SKM-1 (cell line): ENCODE results near the gene ANKRD63.

Experiments used
- DNase-seq: peaks from one replicate; lab custom pipeline; 2025; ENCODE audit not compliant: unreplicated experiment; lab: John Stamatoyannopoulos, UW

Gene ANKRD63

GRCh38 chr15:40295877-40296560 is 13.2 kb upstream of the ANKRD63 start:
- DNase-seq: no peak

GRCh38 chr15:40295297-40295696 is 12.4 kb upstream of the ANKRD63 start:
- DNase-seq: no peak

- DNase-seq: no peak
Observed at GRCh38 chr15:40293905-40294895, 11.3 kb upstream of the ANKRD63 start.

GRCh38 chr15:40293006-40293405 is 10.1 kb upstream of the ANKRD63 start:
- no peak for DNase-seq

GRCh38 chr15:40292246-40292645 is 9.4 kb upstream of the ANKRD63 start:
- no peak for DNase-seq

GRCh38 chr15:40290918-40291574 is 8.2 kb upstream of the ANKRD63 start:
- DNase-seq: no peak

GRCh38 chr15:40290545-40290917 is 7.7 kb upstream of the ANKRD63 start:
- no peak for DNase-seq

GRCh38 chr15:40289140-40289775 is 6.4 kb upstream of the ANKRD63 start:
- DNase-seq: no peak

GRCh38 chr15:40287968-40288367 is 5.1 kb upstream of the ANKRD63 start:
- DNase-seq: no peak

GRCh38 chr15:40287505-40287904 is 4.6 kb upstream of the ANKRD63 start:
- DNase-seq: no peak

- no peak for DNase-seq
Observed at GRCh38 chr15:40286794-40287193, 3.9 kb upstream of the ANKRD63 start.

GRCh38 chr15:40286061-40286532 is 3.2 kb upstream of the ANKRD63 start:
- DNase-seq: no peak

GRCh38 chr15:40285554-40286011 is 2.7 kb upstream of the ANKRD63 start:
- no peak for DNase-seq

GRCh38 chr15:40285151-40285550 is 2.3 kb upstream of the ANKRD63 start:
- no peak for DNase-seq

GRCh38 chr15:40283615-40284300 is 894 bp upstream of the ANKRD63 start:
- no peak for DNase-seq

- no peak for DNase-seq
Observed at GRCh38 chr15:40282147-40282868, 556 bp downstream of the ANKRD63 start.

- DNase-seq: no peak
Observed at GRCh38 chr15:40281801-40282146, 1.1 kb downstream of the ANKRD63 start.

- DNase-seq: no peak
Observed at GRCh38 chr15:40281057-40281800, 1.6 kb downstream of the ANKRD63 start.
